Measurements from ENCODE around the gene TP53I11. TPM values are rescaled to one million over a fixed set of nuclear protein-coding genes. Genes with fewer than 3 reads are reported as not detected.

The TP53I11 gene
- total RNA-seq, 1 experiment from 2014 or later = 42.4 TPM

GRCh38 chr11:44887636-44888035 lies 63.0 kb downstream of the TP53I11 start (continued):
- no peak for TF ChIP-seq ATF3 (CRISPR knock-in tag; conservative IDR thresholded peaks at IDR 0.05)
- no peak for TF ChIP-seq NR2C2 (CRISPR knock-in tag; IDR thresholded peaks at IDR 0.05)
- TF ChIP-seq, protein P1, sequence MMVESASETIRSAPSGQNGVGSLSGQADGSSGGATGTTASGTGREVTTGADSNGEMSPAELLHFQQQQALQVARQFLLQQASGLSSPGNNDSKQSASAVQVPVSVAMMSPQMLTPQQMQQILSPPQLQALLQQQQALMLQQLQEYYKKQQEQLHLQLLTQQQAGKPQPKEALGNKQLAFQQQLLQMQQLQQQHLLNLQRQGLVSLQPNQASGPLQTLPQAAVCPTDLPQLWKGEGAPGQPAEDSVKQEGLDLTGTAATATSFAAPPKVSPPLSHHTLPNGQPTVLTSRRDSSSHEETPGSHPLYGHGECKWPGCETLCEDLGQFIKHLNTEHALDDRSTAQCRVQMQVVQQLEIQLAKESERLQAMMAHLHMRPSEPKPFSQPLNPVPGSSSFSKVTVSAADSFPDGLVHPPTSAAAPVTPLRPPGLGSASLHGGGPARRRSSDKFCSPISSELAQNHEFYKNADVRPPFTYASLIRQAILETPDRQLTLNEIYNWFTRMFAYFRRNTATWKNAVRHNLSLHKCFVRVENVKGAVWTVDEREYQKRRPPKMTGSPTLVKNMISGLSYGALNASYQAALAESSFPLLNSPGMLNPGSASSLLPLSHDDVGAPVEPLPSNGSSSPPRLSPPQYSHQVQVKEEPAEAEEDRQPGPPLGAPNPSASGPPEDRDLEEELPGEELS (CRISPR knock-in tag; IDR thresholded peaks at IDR 0.05) = no peak
- no peak for TF ChIP-seq FOXP1 (CRISPR knock-in tag; IDR thresholded peaks at IDR 0.05; ENCODE audit: borderline replicate concordance)
- TF ChIP-seq FOXK1 (CRISPR knock-in tag; IDR thresholded peaks at IDR 0.05) = no peak
- TF ChIP-seq TEAD4 (CRISPR knock-in tag; IDR thresholded peaks at IDR 0.05) = no peak
- TF ChIP-seq, protein P2, sequence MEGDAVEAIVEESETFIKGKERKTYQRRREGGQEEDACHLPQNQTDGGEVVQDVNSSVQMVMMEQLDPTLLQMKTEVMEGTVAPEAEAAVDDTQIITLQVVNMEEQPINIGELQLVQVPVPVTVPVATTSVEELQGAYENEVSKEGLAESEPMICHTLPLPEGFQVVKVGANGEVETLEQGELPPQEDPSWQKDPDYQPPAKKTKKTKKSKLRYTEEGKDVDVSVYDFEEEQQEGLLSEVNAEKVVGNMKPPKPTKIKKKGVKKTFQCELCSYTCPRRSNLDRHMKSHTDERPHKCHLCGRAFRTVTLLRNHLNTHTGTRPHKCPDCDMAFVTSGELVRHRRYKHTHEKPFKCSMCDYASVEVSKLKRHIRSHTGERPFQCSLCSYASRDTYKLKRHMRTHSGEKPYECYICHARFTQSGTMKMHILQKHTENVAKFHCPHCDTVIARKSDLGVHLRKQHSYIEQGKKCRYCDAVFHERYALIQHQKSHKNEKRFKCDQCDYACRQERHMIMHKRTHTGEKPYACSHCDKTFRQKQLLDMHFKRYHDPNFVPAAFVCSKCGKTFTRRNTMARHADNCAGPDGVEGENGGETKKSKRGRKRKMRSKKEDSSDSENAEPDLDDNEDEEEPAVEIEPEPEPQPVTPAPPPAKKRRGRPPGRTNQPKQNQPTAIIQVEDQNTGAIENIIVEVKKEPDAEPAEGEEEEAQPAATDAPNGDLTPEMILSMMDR (IDR thresholded peaks at IDR 0.05) = no peak

DNA sequence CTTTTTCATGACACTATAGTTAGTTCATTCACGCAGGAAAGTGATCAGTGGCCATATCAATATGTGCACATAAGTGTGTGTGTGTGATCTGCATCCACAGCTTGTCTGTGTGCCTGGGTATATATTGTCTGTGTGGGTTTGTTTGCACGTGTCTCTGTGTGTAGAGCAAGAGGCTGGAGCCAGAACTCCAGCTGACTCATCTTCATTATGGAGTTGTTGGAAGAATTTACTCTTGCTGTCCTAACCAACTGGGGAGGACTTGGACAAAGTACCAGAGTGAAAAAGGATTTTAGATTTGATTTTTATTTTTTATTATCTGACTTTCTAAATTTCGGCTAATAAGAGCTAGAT lies 63.9 kb downstream of the TP53I11 start:
- Mint-ChIP-seq H3K4me1 (peaks cover 46% of the 10 kb centered on the region), H3K36me3 (no peaks in the 10 kb centered on the region), H3K27me3 (ENCODE audit: low read depth) (no peaks in the 10 kb centered on the region), H3K4me3 (no peak overlapping the region), H3K9me3 (no peaks in the 10 kb centered on the region), H3K27ac (0 out of 2 replicates have a peak overlapping the region, but pooled peaks have one; percentile 29)
- ChIA-PET CTCF (interaction anchor here (1.1 to 2.8 kb wide), 6 partner anchors 24 to 265 kb away, joined by 3 to 11 read pairs (median 6); partner anchors contain the start of gene TSPAN18), POLR2A (no interaction called here)
- ATAC-seq (no peak), DNase-seq (ENCODE audit: low spot score) (no peak)
- TF ChIP-seq SMAD3 (CRISPR knock-in tag; IDR thresholded peaks at IDR 0.05; ENCODE audit: borderline replicate concordance) = no peak
- TF ChIP-seq ZBTB21 (CRISPR knock-in tag; IDR thresholded peaks at IDR 0.05; ENCODE audit: borderline replicate concordance) = no peak
- TF ChIP-seq TCF7 (CRISPR knock-in tag; IDR thresholded peaks at IDR 0.05; ENCODE audit: low read depth) = no peak
- TF ChIP-seq NR2C2 (CRISPR knock-in tag; IDR thresholded peaks at IDR 0.05) = no peak
- no peak for TF ChIP-seq ZSCAN18 (CRISPR knock-in tag; IDR thresholded peaks at IDR 0.05)
- no peak for TF ChIP-seq ZNF671 (CRISPR knock-in tag; IDR thresholded peaks at IDR 0.05)
- no peak for TF ChIP-seq SP1 (CRISPR knock-in tag; conservative IDR thresholded peaks at IDR 0.05)

- no peaks in the 10 kb centered on the region for H3K9me3 Mint-ChIP-seq
- peaks cover 40% of the 10 kb centered on the region for H3K4me1 Mint-ChIP-seq
- H3K4me3 Mint-ChIP-seq = no peak overlapping the region
- H3K27ac Mint-ChIP-seq = 0 out of 2 replicates have a peak overlapping the region, but pooled peaks have one; percentile 5
- DNase-seq (ENCODE audit: low spot score) (no peak), ATAC-seq (no peak)
- no peaks in the 10 kb centered on the region for H3K36me3 Mint-ChIP-seq
- ChIA-PET CTCF (interaction anchor here (0.9 to 2.8 kb wide), 9 partner anchors 8 to 264 kb away, joined by 3 to 11 read pairs (median 4); partner anchors contain the start of gene TSPAN18), POLR2A (no interaction called here)
- H3K27me3 Mint-ChIP-seq (ENCODE audit: low read depth) = no peaks in the 10 kb centered on the region
- TF ChIP-seq GTF2I (CRISPR knock-in tag; conservative IDR thresholded peaks at IDR 0.05) = no peak
- TF ChIP-seq, protein P3, sequence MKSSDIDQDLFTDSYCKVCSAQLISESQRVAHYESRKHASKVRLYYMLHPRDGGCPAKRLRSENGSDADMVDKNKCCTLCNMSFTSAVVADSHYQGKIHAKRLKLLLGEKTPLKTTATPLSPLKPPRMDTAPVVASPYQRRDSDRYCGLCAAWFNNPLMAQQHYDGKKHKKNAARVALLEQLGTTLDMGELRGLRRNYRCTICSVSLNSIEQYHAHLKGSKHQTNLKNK (CRISPR knock-in tag; IDR thresholded peaks at IDR 0.05) = no peak
- no peak for TF ChIP-seq ZBTB21 (CRISPR knock-in tag; IDR thresholded peaks at IDR 0.05; ENCODE audit: borderline replicate concordance)
- TF ChIP-seq, protein P4, sequence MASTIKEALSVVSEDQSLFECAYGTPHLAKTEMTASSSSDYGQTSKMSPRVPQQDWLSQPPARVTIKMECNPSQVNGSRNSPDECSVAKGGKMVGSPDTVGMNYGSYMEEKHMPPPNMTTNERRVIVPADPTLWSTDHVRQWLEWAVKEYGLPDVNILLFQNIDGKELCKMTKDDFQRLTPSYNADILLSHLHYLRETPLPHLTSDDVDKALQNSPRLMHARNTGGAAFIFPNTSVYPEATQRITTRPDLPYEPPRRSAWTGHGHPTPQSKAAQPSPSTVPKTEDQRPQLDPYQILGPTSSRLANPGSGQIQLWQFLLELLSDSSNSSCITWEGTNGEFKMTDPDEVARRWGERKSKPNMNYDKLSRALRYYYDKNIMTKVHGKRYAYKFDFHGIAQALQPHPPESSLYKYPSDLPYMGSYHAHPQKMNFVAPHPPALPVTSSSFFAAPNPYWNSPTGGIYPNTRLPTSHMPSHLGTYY (CRISPR knock-in tag; IDR thresholded peaks at IDR 0.05) = no peak
- TF ChIP-seq ZNF281 (CRISPR knock-in tag; IDR thresholded peaks at IDR 0.05) = no peak
- TF ChIP-seq IRF2 (CRISPR knock-in tag; IDR thresholded peaks at IDR 0.05; ENCODE audit: borderline replicate concordance, low read depth) = no peak
- TF ChIP-seq ZNF425 (CRISPR knock-in tag; conservative IDR thresholded peaks at IDR 0.05) = no peak
Measured at GRCh38 chr11:44885919-44886789, 64.5 kb downstream of the TP53I11 start.
